ENCODE measurements around the gene ZNF564.
"Not testable (repeated sequence)": the region's sequence is repeated elsewhere in the genome, so short reads cannot be mapped to it uniquely, and the experiment has no call there.

The ZNF564 gene

DNA sequence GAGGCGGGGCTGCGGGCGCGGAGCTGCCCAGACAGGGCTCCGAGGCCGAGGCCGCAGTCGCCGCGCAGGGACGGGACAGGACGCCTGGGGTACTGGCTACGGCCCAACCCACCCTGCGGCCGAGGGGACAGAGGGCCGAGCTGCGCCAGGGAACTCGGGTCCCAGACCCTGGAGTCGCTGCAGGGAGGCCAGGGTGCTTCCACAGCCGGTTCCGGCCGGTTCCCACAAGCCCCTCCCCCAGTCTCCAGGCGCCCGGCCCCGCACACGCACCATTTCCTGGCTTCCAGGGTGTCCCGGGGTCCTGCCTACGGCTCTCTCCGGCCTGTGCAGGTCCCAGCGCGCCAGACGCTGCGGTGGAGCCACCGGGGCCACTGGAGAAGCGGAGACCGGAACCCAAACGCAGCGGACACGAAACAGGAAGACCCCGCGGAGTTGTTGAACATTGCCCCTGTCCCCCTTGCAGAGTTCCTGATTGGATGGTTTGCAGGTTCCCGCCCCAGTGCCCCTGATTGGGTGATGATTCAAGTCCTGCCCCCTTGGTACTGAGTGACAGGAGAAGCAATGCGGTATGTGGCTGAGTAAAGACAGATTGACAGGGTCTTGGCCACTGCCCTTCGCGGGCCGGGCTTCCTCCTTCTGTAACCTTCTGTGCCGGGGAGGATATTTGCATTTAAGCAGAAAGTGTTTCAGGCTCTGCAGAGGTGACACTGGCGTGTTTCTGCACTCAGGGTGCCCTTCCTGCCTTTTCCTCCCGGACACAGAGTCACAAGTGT lies at the start of gene ZNF564:
ZNF564 (minus strand) TSS at position 423 of the 773 bp plus-strand sequence; CDS start at position 273, 150 bp downstream.
- peak; percentile 86 for FAIRE-seq
- peak; percentile 99 for DNase-seq (ENCODE audit: insufficient read length, low spot score)

- FAIRE-seq (no peak), DNase-seq (ENCODE audit: insufficient read length, low spot score) (no peak)
Measured at GRCh38 chr19:12597594-12597993, 46.3 kb upstream of the ZNF564 start.

- FAIRE-seq (no peak), DNase-seq (ENCODE audit: insufficient read length, low spot score) (no peak)
Measured at GRCh38 chr19:12596927-12597548, 45.8 kb upstream of the ZNF564 start.

DNA sequence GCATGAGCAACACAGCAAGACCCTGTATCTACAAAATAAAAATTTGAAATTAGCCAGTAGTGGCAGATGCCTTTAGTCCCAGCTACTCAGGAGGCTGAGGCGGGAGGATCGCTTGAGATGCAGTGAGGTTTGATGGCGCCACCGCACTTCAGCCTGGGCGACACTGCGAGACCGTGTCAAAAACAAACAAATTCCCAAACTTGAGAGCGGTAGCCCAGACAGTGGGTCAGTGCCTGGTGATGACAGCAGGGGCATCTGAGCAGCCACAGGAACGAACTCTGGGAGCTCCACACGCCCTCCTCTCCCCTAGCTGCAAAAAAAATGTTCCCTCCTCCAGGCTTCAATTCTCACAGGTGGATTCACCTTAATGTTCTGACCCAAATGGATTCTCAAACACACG lies 45.2 kb upstream of the ZNF564 start:
- DNase-seq (ENCODE audit: insufficient read length, low spot score) (no peak), FAIRE-seq (no peak)

DNA sequence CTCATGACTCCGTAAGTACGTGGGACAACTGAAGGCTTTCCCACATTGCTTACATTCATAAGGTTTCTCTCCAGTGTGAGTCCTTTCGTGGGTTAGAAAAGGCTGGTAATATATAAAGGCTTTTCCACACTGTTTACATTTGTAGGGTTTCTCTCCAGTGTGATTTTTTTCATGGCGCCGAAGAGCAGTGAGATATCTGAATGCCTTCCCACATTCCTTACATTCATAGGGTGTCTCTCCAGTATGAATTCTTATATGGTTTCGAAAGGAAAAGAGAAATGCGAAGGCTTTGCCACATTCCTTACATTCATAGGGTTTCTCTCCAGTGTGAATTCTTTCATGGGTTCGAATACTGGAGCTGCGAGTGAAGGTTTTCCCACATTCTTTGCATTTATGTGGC lies 29.8 kb upstream of the ZNF564 start:
- no peak for DNase-seq (ENCODE audit: insufficient read length, low spot score)
- FAIRE-seq: no peak

DNA sequence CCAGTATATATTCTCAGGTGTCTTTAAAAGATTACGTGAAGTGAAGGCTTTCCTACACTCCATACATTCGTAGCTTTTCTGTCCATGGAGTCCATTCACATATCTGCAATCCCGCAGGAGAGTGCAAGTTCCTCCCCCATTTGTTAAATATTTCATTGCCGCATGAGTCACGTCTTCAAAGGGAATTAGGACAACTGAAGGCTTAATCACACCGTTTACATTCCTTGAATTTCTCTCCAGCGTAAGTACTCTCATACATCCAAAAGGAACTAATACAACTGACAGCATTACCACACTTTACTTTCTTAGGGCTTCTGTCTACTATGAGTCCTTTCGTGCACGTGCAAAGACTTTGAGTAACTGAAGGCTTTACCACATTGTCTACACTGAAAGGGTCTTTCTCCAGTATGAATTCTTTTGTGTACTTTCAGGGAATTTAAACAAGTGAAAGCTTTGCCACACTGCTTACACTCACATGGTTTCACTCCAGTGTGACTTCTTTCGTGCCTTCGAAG lies 29.0 kb upstream of the ZNF564 start:
- peak; percentile 54 for FAIRE-seq
- peak; percentile 61 for DNase-seq (ENCODE audit: insufficient read length, low spot score)

GRCh38 chr19:12578641-12579040 lies 27.4 kb upstream of the ZNF564 start:
- DNase-seq (ENCODE audit: insufficient read length, low spot score) (no peak), FAIRE-seq (no peak)

GRCh38 chr19:12574036-12574435 lies 22.8 kb upstream of the ZNF564 start:
- FAIRE-seq: no peak
- DNase-seq (ENCODE audit: insufficient read length, low spot score): no peak

GRCh38 chr19:12567951-12568350 lies 16.7 kb upstream of the ZNF564 start:
- DNase-seq (ENCODE audit: insufficient read length, low spot score) (no peak), FAIRE-seq (no peak)

GRCh38 chr19:12566380-12566779 lies 15.1 kb upstream of the ZNF564 start:
- FAIRE-seq; DNase-seq (ENCODE audit: insufficient read length, low spot score): not testable (repeated sequence)

GRCh38 chr19:12564016-12564664 lies 12.9 kb upstream of the ZNF564 start:
- DNase-seq (ENCODE audit: insufficient read length, low spot score) (peak; percentile 91), FAIRE-seq (peak; percentile 76)

DNA sequence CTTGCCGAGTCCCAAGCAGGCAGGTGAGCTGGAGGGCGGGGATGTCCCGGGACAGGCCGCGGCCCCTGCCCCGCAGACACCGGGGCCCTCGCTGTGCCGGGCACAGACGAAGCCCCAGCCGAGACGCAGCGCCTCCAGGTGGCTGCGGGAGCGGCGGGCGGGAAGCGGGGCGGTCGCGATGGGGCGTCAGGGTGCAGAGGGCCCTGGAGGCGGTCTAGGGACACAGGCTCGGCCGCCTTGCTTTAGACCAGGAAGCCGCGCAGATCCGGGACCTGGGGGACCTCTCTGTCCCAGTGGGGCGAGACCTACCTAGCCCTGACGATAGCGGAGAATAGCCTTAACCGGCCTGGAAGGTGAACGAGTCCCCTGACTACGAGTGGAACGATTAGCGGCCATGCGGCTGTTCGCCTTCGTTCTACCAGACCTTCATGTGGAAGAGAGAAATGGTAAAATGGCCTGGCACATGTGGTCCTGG lies 4.2 kb upstream of the ZNF564 start:
- no peak for FAIRE-seq
- DNase-seq (ENCODE audit: insufficient read length, low spot score): no peak

DNA sequence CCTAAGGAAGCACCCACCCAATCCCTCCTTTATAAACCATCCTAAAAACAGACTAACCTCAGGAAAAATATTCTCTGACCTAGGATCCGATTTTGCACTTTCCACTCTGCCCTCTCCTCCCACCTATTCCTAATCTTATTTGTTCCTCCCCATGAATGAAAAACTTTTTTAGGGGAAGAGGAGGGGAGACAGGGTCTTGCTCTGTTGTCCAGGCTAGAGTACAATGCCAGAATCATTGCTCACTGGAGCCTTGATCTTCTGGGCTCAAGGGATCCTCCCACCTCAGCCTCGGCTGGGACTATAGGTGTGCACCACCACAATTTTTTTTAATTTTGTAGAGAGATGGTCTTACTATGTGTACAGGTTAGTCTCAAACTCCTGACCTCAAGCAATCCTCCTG lies 4.4 kb downstream of the ZNF564 start:
- FAIRE-seq (no peak), DNase-seq (ENCODE audit: insufficient read length, low spot score) (no peak)

GRCh38 chr19:12546068-12546467 lies 5.2 kb downstream of the ZNF564 start:
- FAIRE-seq: no peak
- no peak for DNase-seq (ENCODE audit: insufficient read length, low spot score)

DNA sequence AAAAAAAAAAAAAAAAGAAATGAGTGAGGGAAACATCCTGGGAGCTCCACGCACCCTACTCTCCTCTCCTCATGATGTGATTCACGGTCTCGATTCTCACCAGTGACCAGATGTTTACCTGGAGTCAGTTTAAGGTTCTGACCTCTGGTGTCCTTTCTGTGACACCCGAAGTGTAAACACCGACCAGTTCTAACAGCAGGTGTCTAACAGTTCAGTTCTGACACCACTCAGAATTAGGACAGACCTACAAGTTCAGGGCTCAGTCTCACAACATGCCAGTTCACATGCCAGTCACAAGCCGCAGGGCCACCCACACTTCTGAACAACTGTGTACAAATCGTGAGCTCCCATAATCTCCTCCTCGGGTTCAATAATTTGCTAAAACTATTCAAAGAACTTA lies 6.0 kb downstream of the ZNF564 start:
- no peak for DNase-seq (ENCODE audit: insufficient read length, low spot score)
- no peak for FAIRE-seq

- FAIRE-seq (peak; percentile 86), DNase-seq (ENCODE audit: insufficient read length, low spot score) (peak; percentile 18)
Measured at GRCh38 chr19:12544401-12544876, 6.8 kb downstream of the ZNF564 start.

GRCh38 chr19:12543855-12544254 lies 7.4 kb downstream of the ZNF564 start:
- DNase-seq (ENCODE audit: insufficient read length, low spot score): no peak
- FAIRE-seq: no peak

DNA sequence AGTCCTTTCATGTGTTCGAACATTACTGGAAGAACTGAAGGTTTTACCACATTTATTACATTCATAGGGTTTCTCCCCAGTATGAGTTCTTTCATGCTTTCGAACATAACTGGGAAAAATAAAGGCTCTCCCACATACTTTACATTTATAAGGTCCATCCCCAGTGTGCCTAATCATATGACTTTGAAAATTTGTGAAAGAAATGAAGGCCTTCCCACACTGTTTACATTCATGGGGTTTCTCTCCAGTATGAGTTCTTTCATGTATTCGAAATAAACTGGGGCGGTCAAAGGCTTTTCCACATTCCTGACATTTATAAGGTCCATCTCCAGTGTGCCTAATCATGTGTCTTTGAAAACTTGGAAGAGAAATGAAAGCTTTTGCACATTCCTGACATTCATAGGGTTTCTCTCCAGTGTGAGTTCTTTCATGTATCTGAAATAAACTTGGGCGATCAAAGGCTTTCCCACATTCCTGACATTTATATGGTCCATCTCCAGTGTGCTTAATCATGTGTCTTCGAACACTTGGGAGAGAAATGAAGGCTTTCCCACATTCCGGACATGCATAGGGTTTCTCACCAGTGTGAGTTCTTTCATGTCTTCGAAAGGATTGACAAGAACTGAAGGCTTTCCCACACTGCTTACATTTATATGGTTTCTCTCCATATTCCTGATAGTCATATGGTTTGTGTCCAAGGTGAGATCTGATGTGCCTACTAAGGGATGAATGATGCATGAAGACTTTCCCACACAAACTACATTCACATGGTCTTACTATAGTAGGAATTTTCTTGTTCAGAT lies 24.0 kb downstream of the ZNF564 start:
- FAIRE-seq: no peak
- DNase-seq (ENCODE audit: insufficient read length, low spot score): no peak

DNA sequence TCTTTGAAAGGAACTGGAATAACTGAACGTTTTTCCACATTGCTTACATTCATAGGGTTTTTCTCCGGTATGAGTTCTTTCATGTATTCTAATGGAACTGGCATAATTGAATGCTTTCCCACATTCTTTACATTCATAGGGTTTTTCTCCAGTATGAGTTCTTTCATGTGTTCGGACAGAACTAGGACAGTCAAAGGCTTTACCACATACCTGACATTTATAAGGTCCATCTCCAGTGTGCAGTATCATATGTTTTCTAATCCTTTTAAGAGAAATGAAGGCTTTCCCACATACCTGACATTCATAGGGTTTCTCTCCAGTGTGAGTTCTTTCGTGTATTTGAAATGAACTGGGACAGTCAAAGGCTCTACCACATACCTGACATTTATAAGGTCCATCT lies 24.7 kb downstream of the ZNF564 start:
- no peak for DNase-seq (ENCODE audit: insufficient read length, low spot score)
- no peak for FAIRE-seq

DNA sequence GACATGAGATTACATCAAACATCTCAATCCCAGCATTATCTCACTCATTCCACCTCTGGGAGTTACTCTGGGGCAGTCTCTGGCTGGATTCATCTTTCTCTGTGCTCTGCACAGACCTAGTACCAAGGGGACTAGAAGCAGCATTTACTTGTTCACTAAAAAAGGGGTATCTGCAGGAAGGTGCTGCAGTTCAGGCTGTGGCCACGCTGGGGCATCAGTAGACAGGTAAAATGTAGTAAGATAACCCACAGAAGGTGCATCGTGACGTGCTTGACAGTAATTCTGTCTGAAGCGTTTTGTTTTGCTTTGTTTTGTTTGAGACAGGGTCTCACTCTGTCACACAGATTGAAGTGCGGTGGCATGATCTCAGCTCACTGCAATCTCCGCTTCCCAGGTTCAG lies 29.3 kb downstream of the ZNF564 start:
- DNase-seq (ENCODE audit: insufficient read length, low spot score) (no peak), FAIRE-seq (no peak)
